BLaER1 treated with 17β-estradiol and CSF1 and Interleukin-3, amounts not matched to agents 10 nM and 100 nM (cell line): ENCODE data around the gene LMAN2L.

Experiments
- H3K27ac ChIP-seq, 11 experiments: shearing (Covaris generic); formaldehyde crosslinking; 2 replicates each; pipeline ENCODE4 v1.8.1; 2022
- H3K27me3 ChIP-seq, 11 experiments: shearing (Covaris generic); formaldehyde crosslinking; 2 replicates each; pipeline ENCODE4 v1.8.1; 2022
- H3K36me3 ChIP-seq, 11 experiments: shearing (Covaris generic); formaldehyde crosslinking; 2 replicates each; pipeline ENCODE4 v1.8.1; 2022
- H3K4me1 ChIP-seq, 10 experiments: shearing (Covaris generic); formaldehyde crosslinking; 2 replicates each; pipeline ENCODE4 v1.8.1; 2022
- H3K4me2 ChIP-seq, 11 experiments: shearing (Covaris generic); formaldehyde crosslinking; 2 replicates each; pipeline ENCODE4 v1.8.1; 2022
- H3K4me3 ChIP-seq, 10 experiments: shearing (Covaris generic); formaldehyde crosslinking; 2 replicates each; pipeline ENCODE4 v1.8.1; 2022
- H3K9ac ChIP-seq, 11 experiments: shearing (Covaris generic); formaldehyde crosslinking; 2 replicates each; pipeline ENCODE4 v1.8.1; 2022
- H3K9me3 ChIP-seq, 11 experiments: shearing (Covaris generic); formaldehyde crosslinking; replicated peaks in 1 of 11; 2 replicates each; pipeline ENCODE4 v1.8.1; 2022
- H4K20me1 ChIP-seq, 11 experiments: shearing (Covaris generic); formaldehyde crosslinking; 2 replicates each; pipeline ENCODE4 v1.8.1; 2022
- Cebpa-rat ChIP-seq, 11 experiments: shearing (Covaris generic); IDR thresholded peaks; 2 replicates each; pipeline ENCODE4 v1.8.1; 2022

Gene LMAN2L

DNA sequence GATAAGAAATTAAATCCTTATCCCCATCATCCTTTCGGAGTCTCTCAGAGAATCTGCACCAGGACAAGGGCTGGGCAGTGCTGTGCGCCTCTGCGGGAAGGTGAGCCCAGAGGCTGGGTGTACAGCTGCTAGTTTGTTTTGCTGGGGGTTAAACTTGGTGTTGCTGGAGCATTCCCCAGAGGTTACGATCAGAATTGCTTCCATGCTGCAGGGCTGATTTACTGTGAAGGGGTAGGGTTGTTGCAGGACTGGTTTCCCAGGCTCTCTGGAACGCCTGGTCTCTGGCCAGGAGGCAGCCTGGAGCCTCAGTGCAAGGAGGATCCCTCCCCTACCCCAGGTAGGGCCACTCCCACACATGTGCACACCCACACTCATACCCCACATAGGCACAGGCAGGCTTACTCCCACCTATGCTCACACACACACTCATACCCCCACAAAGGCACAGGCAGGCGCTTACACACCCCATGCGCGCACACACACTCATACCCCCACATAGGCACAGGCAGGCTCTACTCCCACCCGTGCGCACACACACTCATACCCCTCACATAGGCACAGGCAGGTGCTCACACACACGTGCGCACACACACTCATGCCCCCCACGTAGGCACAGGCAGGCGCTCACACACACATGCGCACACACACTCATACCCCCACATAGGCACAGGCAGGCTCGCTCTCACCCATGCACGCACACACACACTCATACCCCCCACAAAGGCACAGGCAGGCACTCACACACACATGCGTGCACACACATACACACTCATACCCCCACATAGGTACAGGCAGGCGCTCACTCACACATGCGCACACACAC, 32.1 kb upstream of the LMAN2L start:
- no peak for TF ChIP-seq Cebpa-rat (IDR thresholded peaks at IDR 0.05)
- H3K27ac ChIP-seq: no peak overlapping the region

GRCh38 chr2:96770442-96771202, 30.8 kb upstream of the LMAN2L start:
- Histone ChIP-seq H3K27me3 (no peaks in the 10 kb centered on the region), H3K36me3 (peaks cover 0 to 19% (median 5%) of the 10 kb centered on the region in 11 experiments; a peak in 7 of 22 replicates), H3K4me2 (peak overlapping the region in 5 of 11 experiments; percentile 2 to 29 (median 5); a peak in 3 of 22 replicates), H4K20me1 (peaks cover 13 to 90% (median 41%) of the 10 kb centered on the region in 11 experiments; a peak in 20 of 22 replicates), H3K9me3 (no peaks in the 10 kb centered on the region), H3K4me1 (peaks cover 35 to 86% (median 76%) of the 10 kb centered on the region in 10 experiments), H3K27ac (no peak overlapping the region), H3K4me3 (no peak overlapping the region), H3K9ac (peak overlapping the region in 1 of 11 experiments; percentile 35; a peak in 1 of 22 replicates)
- TF ChIP-seq Cebpa-rat (IDR thresholded peaks at IDR 0.05): no peak

More for the DNA sequence above, 32.1 kb upstream of the LMAN2L start:
- peaks cover 32 to 90% (median 84%) of the 10 kb centered on the region in 10 experiments for H3K4me1 ChIP-seq
- no peak overlapping the region; a peak in 1 of 22 replicates for H3K9ac ChIP-seq
- H3K9me3 ChIP-seq: no peaks in the 10 kb centered on the region
- no peak overlapping the region for H3K4me3 ChIP-seq
- peaks cover 0 to 9% (median 0%) of the 10 kb centered on the region in 11 experiments; a peak in 7 of 22 replicates for H3K36me3 ChIP-seq
- H3K4me2 ChIP-seq: peak overlapping the region in 8 of 11 experiments; percentile 17 to 85 (median 36); a peak in 13 of 22 replicates
- peaks cover 13 to 78% (median 37%) of the 10 kb centered on the region in 11 experiments; a peak in 20 of 22 replicates for H4K20me1 ChIP-seq
- no peaks in the 10 kb centered on the region for H3K27me3 ChIP-seq

DNA sequence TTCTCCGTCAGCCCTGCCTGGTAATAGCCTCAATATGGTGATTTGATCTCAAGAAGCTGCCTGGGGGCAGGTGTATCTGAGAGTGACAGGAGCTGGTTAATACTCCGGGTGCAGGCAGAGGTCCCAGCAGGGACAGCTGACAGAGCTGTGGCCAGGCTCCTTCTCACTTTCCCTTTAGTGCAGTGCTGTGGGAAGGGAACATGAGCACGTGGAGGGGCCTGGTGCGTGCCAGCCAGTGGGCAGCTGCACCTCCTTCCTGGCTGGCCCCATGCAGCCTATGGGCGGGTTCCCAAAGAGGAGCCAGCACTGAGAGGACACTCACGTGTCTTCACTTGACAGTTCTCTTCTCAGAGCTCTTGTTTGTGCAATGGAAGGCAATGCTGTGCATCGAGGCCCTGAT, 29.9 kb upstream of the LMAN2L start:
- Histone ChIP-seq H3K27me3 (no peaks in the 10 kb centered on the region), H3K36me3 (peaks cover 0 to 19% (median 5%) of the 10 kb centered on the region in 11 experiments; a peak in 7 of 22 replicates)

DNA sequence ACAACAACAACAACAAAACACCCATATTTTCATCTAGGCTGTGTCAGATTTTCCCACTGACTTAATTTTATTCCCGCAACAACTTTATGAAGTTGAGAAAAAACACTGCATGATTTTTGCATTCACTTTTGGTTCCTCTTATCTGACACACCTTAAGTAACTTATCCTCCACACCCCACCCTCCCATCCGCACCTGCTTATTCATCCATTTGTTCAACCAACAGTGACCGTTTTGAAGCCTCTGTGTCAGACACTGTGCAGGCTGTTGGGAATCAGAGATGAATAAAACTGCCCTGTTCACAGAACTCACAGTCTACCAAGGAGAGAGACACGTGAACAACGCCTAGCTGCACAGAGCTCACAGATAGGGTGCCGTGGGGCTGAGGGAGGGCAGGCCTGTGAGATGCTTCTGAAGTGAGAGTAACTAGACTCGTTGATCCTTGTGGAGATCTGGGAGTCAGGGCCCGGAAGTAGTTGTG, 28.3 kb upstream of the LMAN2L start:
- H3K36me3 ChIP-seq: peaks cover 0 to 19% (median 5%) of the 10 kb centered on the region in 11 experiments; a peak in 7 of 22 replicates
- H3K4me1 ChIP-seq: peaks cover 43 to 85% (median 78%) of the 10 kb centered on the region in 10 experiments
- peak overlapping the region in 10 of 11 experiments; percentile 14 to 55 (median 42); a peak in 19 of 22 replicates for H3K4me2 ChIP-seq
- 0 out of 22 replicates have a peak overlapping the region, but pooled peaks of 1 of the 11 experiments have one; percentile 3 for H3K9ac ChIP-seq
- no peaks in the 10 kb centered on the region for H3K9me3 ChIP-seq
- H3K27me3 ChIP-seq: no peaks in the 10 kb centered on the region
- H4K20me1 ChIP-seq: peaks cover 17 to 92% (median 43%) of the 10 kb centered on the region in 11 experiments; a peak in 20 of 22 replicates
- TF ChIP-seq Cebpa-rat (IDR thresholded peaks at IDR 0.05): no peak
- no peak overlapping the region for H3K27ac ChIP-seq
- H3K4me3 ChIP-seq: no peak overlapping the region

More for the DNA sequence above, 29.9 kb upstream of the LMAN2L start:
- no peaks in the 10 kb centered on the region for H3K9me3 ChIP-seq
- peak overlapping the region in 6 of 11 experiments; percentile 2 to 35 (median 18); a peak in 3 of 22 replicates for H3K4me2 ChIP-seq
- no peak overlapping the region for H3K9ac ChIP-seq
- TF ChIP-seq Cebpa-rat (IDR thresholded peaks at IDR 0.05): no peak
- H3K27ac ChIP-seq: no peak overlapping the region
- H3K4me1 ChIP-seq: peaks cover 42 to 85% (median 78%) of the 10 kb centered on the region in 10 experiments
- peaks cover 13 to 89% (median 41%) of the 10 kb centered on the region in 11 experiments; a peak in 20 of 22 replicates for H4K20me1 ChIP-seq
- H3K4me3 ChIP-seq: no peak overlapping the region

- Histone ChIP-seq H3K27ac (no peak overlapping the region), H3K4me3 (no peak overlapping the region), H3K27me3 (no peaks in the 10 kb centered on the region), H3K9me3 (no peaks in the 10 kb centered on the region), H3K36me3 (peaks cover 0 to 19% (median 5%) of the 10 kb centered on the region in 11 experiments; a peak in 7 of 22 replicates), H3K4me2 (peak overlapping the region; percentile 14 to 55 (median 39); a peak in 20 of 22 replicates), H4K20me1 (peaks cover 19 to 92% (median 49%) of the 10 kb centered on the region in 11 experiments; a peak in 20 of 22 replicates), H3K9ac (0 out of 22 replicates have a peak overlapping the region, but pooled peaks of 2 of the 11 experiments have one; percentile 3 to 13), H3K4me1 (peaks cover 51 to 85% (median 79%) of the 10 kb centered on the region in 10 experiments)
- TF ChIP-seq Cebpa-rat (IDR thresholded peaks at IDR 0.05): no peak
These were observed 27.4 kb upstream of the LMAN2L start for GRCh38 chr2:96767135-96767871.

GRCh38 chr2:96764253-96764637, 24.4 kb upstream of the LMAN2L start:
- Histone ChIP-seq H3K4me3 (peak overlapping the region; percentile 60 to 76 (median 66)), H3K27me3 (no peaks in the 10 kb centered on the region), H3K36me3 (peaks cover 0 to 13% (median 0%) of the 10 kb centered on the region in 11 experiments; a peak in 1 of 22 replicates), H3K9ac (peak overlapping the region; percentile 44 to 78 (median 72); a peak in 21 of 22 replicates), H3K27ac (peak overlapping the region; percentile 4 to 78 (median 65); a peak in 18 of 22 replicates), H3K4me2 (peak overlapping the region; percentile 88 to 100 (median 98)), H3K4me1 (peaks cover 65 to 85% (median 81%) of the 10 kb centered on the region in 10 experiments), H3K9me3 (no peaks in the 10 kb centered on the region), H4K20me1 (peaks cover 16 to 78% (median 28%) of the 10 kb centered on the region in 11 experiments; a peak in 19 of 22 replicates)
- TF ChIP-seq Cebpa-rat (IDR thresholded peaks at IDR 0.05): no peak

DNA sequence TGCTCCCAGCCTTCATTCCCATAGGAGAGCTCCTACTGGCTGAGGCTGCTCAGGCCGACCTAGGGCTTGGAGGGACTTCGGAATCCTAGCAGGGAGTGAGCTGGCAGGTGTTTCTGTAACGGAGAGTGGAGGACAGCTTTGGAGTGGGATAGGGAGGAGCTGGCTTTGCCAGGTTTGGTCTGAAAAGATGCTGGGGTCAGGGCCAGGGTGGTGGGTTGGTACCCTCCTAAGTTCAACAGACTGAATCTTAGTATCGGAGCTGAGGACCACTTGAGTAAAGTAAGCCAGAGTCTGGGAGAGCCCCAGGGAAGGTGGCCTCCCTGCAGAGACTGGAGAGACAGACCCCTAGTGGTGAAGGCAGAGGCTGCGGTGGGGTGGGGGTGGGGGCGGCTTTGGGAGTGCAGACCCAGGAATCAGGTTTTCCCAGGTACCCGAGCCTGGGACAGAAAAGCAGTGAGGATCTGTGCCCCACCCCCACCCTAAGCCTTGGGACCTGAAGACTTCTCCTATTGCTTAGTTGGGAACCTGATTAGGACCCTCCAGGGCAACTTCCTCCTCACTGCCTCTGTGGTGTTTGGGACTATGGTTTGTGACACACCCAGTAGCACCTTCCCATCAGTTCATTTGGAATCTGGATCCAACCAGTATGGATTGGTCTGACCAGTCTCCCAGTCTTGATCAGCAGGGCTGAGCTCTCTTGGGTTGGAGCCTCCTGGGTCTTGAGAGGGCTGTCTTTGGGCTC, 23.8 kb upstream of the LMAN2L start:
- Histone ChIP-seq H3K4me3 (peak overlapping the region; percentile 60 to 76 (median 66)), H3K36me3 (peaks cover 0 to 13% (median 0%) of the 10 kb centered on the region in 11 experiments; a peak in 1 of 22 replicates), H3K4me1 (peaks cover 65 to 90% (median 83%) of the 10 kb centered on the region in 10 experiments), H3K9ac (peak overlapping the region; percentile 44 to 78 (median 72); a peak in 21 of 22 replicates), H4K20me1 (peaks cover 16 to 76% (median 27%) of the 10 kb centered on the region in 11 experiments; a peak in 19 of 22 replicates), H3K9me3 (no peaks in the 10 kb centered on the region), H3K27ac (peak overlapping the region; percentile 4 to 78 (median 65); a peak in 18 of 22 replicates), H3K27me3 (no peaks in the 10 kb centered on the region), H3K4me2 (peak overlapping the region; percentile 88 to 100 (median 98))
- no peak for TF ChIP-seq Cebpa-rat (IDR thresholded peaks at IDR 0.05)
